ENCODE measurements around the gene HNRNPK. TPM values are rescaled to one million over a fixed set of nuclear protein-coding genes. Genes with fewer than 3 reads are reported as not detected.
A peak's percentile ranks its signal among the peaks of the same experiment; 100 is the strongest.

Gene HNRNPK
- polyA plus RNA-seq, 1 donor = 431 TPM

DNA sequence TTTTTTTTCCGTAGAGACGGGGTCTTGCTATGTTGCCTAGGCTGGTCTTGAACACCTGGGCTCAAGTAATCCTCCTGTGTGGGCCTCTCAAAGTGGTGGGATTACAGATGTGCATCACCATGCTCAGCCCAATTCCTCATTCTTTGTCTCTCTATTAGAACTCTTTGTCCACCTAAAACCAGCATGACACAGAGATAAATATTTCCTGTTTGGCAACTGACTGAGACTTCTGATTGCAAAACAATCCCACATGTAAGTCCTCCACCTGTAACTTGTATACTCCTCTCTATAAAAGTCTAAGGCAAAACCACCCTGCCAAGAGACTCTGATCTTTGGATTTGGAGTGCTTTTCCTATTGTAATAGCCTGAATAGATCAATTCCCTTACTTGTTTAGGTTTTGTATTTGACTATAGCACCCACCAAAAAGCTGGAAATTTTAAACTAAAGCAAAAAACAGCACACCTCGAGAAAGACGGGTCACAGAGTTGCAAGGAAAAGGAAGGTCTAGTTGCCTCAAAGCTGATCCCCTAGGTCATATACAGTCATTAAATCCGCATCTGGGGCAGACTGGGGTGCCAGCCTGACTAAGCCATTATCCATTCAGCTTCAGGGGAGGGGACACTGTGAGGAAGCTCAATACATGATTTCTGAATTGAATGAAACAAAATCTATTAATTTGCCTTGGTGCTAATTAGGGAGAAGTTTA lies 45.3 kb downstream of the HNRNPK start:
- DNase-seq (ENCODE audit: low read depth) = no peak

DNA sequence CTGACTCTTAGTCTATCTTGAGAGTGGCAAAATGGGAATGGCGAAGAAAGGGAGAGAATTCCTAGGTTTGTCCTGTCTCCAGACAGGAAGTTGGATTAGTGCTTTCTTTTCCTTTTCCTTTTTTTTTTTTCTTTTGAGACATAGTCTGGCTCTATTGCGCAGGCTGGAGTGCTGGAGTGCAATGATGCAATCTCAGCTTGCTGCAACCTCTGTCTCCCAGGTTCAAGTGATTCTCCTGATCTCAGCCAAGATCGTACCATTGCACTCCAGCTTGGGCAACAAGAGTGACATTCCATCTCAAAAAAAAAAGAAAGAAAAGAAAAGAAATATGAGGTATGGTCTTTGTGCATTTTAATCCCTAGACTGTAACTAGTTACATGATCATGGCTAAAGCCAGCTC lies 46.2 kb downstream of the HNRNPK start:
- DNase-seq (ENCODE audit: low read depth) = no peak

DNA sequence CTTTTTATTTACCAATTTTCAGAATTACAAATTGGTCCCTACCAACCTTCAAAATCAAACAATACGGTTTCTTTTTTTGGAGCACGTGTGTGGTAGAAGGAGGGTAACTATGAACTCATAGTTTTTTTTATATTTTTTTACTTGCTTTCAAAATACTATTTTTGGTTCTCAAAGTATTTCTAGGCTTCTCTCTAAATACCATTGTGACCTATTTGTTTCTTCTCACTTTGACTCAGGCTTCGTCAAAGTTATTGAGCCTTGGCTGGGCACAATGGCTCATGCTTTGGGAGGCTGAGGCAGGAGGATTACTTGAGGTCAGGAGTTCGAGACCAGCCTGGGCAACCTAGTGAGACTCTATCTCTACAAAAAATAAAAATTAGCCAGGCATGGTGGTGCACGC lies 47.2 kb downstream of the HNRNPK start:
- DNase-seq (ENCODE audit: low read depth) = no peak

- no peak for DNase-seq (ENCODE audit: low read depth)
Observed at GRCh38 chr9:83932011-83932410, 48.0 kb downstream of the HNRNPK start.

DNA sequence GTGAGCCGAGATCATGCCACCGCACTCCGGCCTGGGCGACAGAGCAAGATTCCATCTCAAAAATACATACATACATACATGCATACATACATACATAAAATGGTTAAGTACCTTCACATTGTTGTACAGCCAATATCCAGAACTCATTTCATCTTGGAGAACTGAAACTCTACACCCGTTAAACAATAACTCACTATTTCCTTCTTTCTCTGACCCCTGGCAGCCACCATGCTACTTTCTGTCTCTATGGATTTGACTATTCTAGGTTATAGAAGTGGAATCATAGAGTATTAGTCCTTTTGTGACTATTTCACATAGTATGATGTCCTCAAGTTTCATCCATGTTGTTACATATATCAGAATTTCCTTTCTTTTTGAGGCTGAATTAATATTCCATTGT lies 49.1 kb downstream of the HNRNPK start:
- no peak for DNase-seq (ENCODE audit: low read depth)

- no peak for DNase-seq (ENCODE audit: low read depth)
Observed at GRCh38 chr9:83927591-83927990, 52.4 kb downstream of the HNRNPK start.

- DNase-seq (ENCODE audit: low read depth) = peak; percentile 86
Observed at GRCh38 chr9:83920927-83921707, 58.9 kb downstream of the HNRNPK start, which contains the start of gene KIF27. TSS of gene KIF27 (minus strand) at chr9:83921432. CDS start at chr9:83915591, 5,841 bp downstream.

DNA sequence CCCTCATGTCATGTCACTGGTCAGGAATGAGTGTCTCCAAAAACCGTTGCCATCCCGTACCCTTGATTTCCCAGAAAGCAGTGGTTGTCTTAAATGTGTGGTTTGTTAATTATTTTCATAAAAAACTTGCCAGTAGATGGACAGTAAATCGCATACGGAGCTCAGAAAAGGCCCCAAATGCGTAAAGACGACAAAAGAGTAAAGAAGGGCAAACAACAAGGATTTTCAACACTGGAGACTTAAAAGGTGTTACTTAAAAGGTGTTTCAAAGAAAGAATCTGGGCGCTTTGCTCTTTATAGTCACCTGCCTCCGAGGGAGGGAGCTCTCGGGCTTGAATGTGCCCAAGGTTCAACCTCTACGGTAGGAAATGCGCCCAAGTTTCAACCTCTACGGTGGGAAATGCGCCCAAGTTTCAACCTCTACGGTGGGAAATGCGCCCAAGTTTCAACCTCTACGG lies 59.5 kb downstream of the HNRNPK start:
- no peak for DNase-seq (ENCODE audit: low read depth)

GRCh38 chr9:83919111-83919510 lies 60.9 kb downstream of the HNRNPK start:
- DNase-seq (ENCODE audit: low read depth) = no peak

Other genes with a start within 250 kb of the HNRNPK start
- 20.2 TPM for gene GKAP1, start 162.4 kb downstream of the HNRNPK start, polyA plus RNA-seq (ENCODE audit: insufficient read length)
- gene KIF27, start 58.8 kb downstream of the HNRNPK start, polyA plus RNA-seq (ENCODE audit: insufficient read length) = 7.8 TPM
- gene RMI1, start 590 bp upstream of the HNRNPK start, polyA plus RNA-seq (ENCODE audit: insufficient read length) = 7.9 TPM

Data from forelimb muscle (tissue), 1 donor.